Dendritic cell treated with granulocyte-macrophage colony-stimulating factor and Interleukin-4, amounts not matched to agents 40 ng/mL and 50 ng/mL, for 4 days (primary cell): ENCODE results near the gene HGF.
"Not testable (repeated sequence)": the region's sequence is repeated elsewhere in the genome, so short reads cannot be mapped to it uniquely, and the experiment has no call there.

Experiments
- H3K27ac Mint-ChIP-seq: one replicate; pipeline ENCODE4 v1.8.0; 2022; ENCODE audit warnings: mild to moderate bottlenecking, mixed read lengths
- H3K27me3 Mint-ChIP-seq: one replicate; pipeline ENCODE4 v1.8.0; 2022; ENCODE audit warnings: mild to moderate bottlenecking, mixed read lengths
- H3K36me3 Mint-ChIP-seq: one replicate; pipeline ENCODE4 v1.8.0; 2022; ENCODE audit warnings: low read depth, mixed read lengths
- H3K4me1 Mint-ChIP-seq: one replicate; pipeline ENCODE4 v1.8.0; 2022; ENCODE audit warnings: low read depth, mixed read lengths
- H3K4me3 Mint-ChIP-seq: one replicate; pipeline ENCODE4 v1.8.0; 2022; ENCODE audit warnings: mild to moderate bottlenecking, moderate library complexity, mixed read lengths
- H3K9me3 Mint-ChIP-seq: one replicate; pipeline ENCODE4 v1.8.0; 2022; ENCODE audit warnings: mixed read lengths
- intact Hi-C: fragments of 100-400 bp; cut with micrococcal nuclease; formaldehyde crosslinking; loops from one replicate; pipeline ENCODE4 v1.15.0; 2022

Gene HGF

DNA sequence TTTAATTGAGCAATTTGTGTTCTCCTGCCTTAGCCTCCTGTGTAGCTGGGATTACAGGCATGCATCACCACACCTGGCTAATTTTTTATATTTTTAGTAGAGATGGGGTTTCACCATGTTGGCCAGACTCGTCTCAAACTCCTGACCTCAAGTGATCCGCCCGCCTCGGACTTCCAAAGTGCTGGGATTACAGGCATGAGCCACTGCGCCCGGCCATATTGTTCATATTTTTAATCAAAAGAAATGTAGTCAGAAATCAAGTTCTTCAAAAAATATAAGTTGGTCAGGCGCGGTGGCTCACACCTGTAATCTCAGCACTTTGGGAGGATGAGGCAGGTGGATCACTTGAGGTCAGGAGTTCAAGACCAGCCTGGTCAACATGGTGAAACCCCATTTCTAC is 47.6 kb downstream of the HGF start:
- H3K36me3 Mint-ChIP-seq, H3K4me3 Mint-ChIP-seq, H3K9me3 Mint-ChIP-seq, H3K4me1 Mint-ChIP-seq, intact Hi-C loops, H3K27me3 Mint-ChIP-seq, H3K27ac Mint-ChIP-seq: not testable (repeated sequence)

DNA sequence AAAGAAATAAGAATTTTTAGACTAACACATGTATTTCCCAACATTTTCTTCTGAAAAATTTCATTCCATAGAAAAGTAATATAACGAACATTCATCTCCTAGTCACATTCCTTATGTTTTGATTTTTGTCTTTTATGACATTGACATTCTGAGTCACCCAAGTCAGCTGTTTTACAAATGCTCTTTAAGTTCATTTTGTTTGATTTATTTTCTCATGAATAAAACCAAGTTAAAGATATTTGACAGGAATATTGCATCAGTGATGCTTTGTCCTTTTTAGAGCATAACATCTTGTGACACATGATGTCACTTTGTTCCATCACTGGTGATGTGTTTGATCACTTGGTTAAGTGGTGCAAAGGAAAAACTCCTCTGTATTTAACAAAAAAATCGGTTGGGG is 48.4 kb downstream of the HGF start:
- Mint-ChIP-seq H3K4me3 (no peak overlapping the region), H3K27me3 (no peaks in the 10 kb centered on the region), H3K27ac (no peak overlapping the region), H3K36me3 (peaks cover 9% of the 10 kb centered on the region), H3K9me3 (no peaks in the 10 kb centered on the region), H3K4me1 (no peaks in the 10 kb centered on the region)
- intact Hi-C loops: no loop called here

DNA sequence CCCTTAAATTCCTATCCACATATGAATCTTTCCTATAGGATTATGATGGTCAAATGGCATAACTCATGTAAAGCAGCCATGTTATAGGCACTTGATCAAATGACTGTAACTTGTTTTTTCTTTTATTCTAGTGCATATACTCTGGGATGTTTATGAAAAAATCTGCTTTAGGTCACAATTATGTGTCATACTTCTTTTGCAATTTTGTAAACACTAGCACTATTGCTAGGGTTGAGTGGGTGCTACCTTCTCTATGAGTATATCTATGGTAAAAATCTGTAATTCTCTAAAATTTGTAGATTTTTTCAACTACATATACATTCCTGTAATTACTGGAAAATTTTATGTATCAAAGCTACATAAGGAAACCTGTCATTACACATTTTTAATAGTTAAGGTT is 50.0 kb downstream of the HGF start:
- Mint-ChIP-seq H3K9me3 (no peaks in the 10 kb centered on the region), H3K4me1 (no peaks in the 10 kb centered on the region), H3K27ac (no peak overlapping the region), H3K27me3 (no peaks in the 10 kb centered on the region), H3K4me3 (no peak overlapping the region), H3K36me3 (peaks cover 3% of the 10 kb centered on the region)
- intact Hi-C loops: no loop called here

DNA sequence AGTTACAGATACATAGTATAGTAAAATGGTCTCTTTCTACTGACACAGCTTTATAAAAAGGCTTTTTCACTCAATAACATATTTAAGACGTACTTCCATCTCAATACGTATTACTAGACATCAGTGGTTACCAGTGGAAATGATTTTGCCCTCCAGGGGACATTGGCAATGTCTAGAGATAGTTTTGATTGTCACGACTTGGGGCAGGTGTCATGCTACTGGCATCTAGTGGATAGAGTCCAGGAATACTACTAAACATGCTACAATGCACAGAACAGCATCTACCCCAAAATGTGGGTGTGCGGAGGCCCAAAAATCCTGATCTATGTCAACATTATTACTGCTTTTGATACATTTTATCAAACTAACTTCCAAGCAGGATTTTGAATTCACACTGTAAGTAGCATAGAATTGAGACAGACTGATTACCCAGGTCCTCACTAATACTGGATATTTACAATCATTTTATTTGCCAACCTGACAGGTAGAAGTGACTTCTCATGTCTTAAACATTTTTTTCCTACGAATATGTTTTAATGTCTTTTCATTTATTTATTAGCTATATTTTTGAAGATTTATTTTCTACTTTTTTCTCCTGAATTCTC is 53.8 kb downstream of the HGF start:
- Mint-ChIP-seq H3K9me3 (no peaks in the 10 kb centered on the region), H3K27me3 (no peaks in the 10 kb centered on the region), H3K27ac (no peak overlapping the region), H3K36me3 (no peaks in the 10 kb centered on the region), H3K4me1 (no peaks in the 10 kb centered on the region), H3K4me3 (no peak overlapping the region)
- intact Hi-C loops: no loop called here

DNA sequence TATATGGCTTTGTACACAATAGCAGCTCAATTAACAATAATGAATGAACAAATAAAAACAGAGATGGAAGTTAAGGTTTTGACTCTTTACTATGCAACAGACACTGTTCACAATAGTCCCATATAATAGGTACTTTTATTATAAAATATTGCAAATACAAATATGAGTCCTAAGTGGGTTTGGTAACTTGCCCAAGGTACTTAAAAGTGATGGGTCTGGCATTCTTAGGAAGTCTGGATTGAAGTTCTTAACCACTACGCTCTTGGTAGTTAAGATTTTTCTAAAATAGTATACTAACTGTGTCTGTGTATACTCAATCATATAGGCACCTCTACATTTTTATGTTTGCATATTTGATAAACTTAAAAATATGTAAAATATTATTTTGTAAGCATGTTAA is 55.5 kb downstream of the HGF start:
- H3K27ac Mint-ChIP-seq: no peak overlapping the region
- H3K4me3 Mint-ChIP-seq: no peak overlapping the region
- H3K9me3 Mint-ChIP-seq: no peaks in the 10 kb centered on the region
- intact Hi-C loops: no loop called here
- no peaks in the 10 kb centered on the region for H3K36me3 Mint-ChIP-seq
- H3K4me1 Mint-ChIP-seq: no peaks in the 10 kb centered on the region
- no peaks in the 10 kb centered on the region for H3K27me3 Mint-ChIP-seq

DNA sequence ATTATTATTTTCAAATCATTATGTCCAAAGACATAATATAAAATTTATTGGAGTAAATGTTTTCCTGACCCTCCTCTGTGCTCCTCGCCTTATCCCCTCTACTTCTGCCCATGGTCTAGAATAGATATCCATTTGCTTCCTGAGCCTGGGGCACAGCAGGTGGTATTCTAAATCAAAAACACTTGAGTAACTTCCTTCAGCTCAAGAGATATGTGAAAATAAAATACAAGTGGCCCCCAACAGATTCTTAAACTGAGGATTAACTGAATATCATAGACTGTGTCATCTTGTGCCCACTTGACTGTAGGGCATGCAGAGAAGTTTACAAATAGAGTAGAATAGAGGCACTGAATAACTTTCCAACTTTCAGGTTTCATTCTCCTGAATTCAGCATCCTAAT is 59.1 kb downstream of the HGF start:
- intact Hi-C loops: no loop called here
- H3K27me3 Mint-ChIP-seq: no peaks in the 10 kb centered on the region

DNA sequence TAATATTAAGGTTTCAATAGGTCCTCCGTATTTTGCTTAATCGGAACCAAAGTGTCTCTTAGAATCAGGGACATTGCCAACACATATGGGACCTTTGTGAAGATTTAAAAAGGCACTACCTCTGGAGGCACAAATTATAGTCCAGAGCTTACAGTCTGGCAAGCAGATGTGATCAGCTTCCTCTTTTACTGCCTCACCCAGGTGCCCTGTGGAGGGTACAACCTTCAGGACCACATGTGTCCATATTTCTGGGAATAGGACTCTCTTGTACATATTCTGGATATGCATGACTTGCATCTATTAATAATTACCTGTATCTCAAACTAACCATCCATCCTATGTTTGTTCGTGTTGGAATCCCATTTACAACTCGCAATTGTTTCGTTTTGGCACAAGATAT is 60.0 kb downstream of the HGF start:
- H3K4me3 Mint-ChIP-seq: no peak overlapping the region
- no peaks in the 10 kb centered on the region for H3K27me3 Mint-ChIP-seq
- no peaks in the 10 kb centered on the region for H3K9me3 Mint-ChIP-seq
- H3K27ac Mint-ChIP-seq: no peak overlapping the region
- intact Hi-C loops: loop anchor here (10.0 kb wide), 1 partner anchor 245 kb away; no protein-coding TSS in a partner anchor
- no peaks in the 10 kb centered on the region for H3K36me3 Mint-ChIP-seq
- no peaks in the 10 kb centered on the region for H3K4me1 Mint-ChIP-seq

More for the DNA sequence above, 59.1 kb downstream of the HGF start:
- no peak overlapping the region for H3K27ac Mint-ChIP-seq
- H3K4me1 Mint-ChIP-seq: no peaks in the 10 kb centered on the region
- no peaks in the 10 kb centered on the region for H3K9me3 Mint-ChIP-seq
- H3K4me3 Mint-ChIP-seq: no peak overlapping the region
- H3K36me3 Mint-ChIP-seq: no peaks in the 10 kb centered on the region

DNA sequence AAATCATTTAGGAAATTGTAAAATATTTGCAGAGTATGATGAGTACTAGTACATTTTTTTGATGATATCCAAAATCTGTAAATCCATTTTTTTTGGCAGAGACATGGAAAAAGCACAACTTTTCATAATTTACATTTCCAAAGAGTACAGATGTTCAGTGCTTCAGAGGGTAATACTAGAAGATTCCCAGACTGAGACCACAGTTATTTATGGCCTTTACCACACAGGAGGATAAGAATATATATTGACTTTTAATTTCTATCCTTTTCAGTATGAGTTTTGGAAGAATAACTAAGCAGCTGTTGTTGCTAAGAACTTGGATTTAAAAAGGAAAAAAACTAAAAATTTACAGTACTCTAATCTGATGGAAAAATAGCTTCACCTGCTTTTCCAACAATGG is 61.9 kb downstream of the HGF start:
- Mint-ChIP-seq H3K27me3 (no peaks in the 10 kb centered on the region), H3K9me3 (no peaks in the 10 kb centered on the region)

DNA sequence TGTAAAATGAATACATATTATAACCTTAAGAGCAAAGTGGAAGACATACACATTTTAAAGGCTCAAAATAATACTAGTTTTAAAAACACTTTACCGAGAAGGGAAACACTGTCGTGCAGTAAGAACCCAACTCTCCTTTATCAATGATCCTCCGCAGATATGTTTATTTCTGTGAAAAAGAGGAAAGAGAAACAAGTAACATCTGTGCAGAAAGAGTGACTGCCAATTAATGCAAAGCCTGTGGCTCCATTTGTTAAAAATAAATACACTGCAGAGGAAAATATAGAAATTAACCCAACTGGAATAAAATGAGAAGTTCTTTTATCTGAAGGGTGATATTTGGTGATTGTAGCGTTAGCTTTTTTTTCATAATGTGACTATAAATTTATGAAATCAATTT is 62.7 kb downstream of the HGF start:
- intact Hi-C loops: loop anchor here (10.0 kb wide), 1 partner anchor 248 kb away; no protein-coding TSS in a partner anchor
- H3K27ac Mint-ChIP-seq: no peak overlapping the region
- H3K4me1 Mint-ChIP-seq: no peaks in the 10 kb centered on the region
- no peaks in the 10 kb centered on the region for H3K9me3 Mint-ChIP-seq
- H3K4me3 Mint-ChIP-seq: no peak overlapping the region
- no peaks in the 10 kb centered on the region for H3K27me3 Mint-ChIP-seq
- no peaks in the 10 kb centered on the region for H3K36me3 Mint-ChIP-seq

More for the DNA sequence above, 61.9 kb downstream of the HGF start:
- Mint-ChIP-seq H3K4me1 (no peaks in the 10 kb centered on the region), H3K4me3 (no peak overlapping the region), H3K27ac (no peak overlapping the region), H3K36me3 (no peaks in the 10 kb centered on the region)
- intact Hi-C loops: loop anchor here (10.0 kb wide), 1 partner anchor 247 kb away; no protein-coding TSS in a partner anchor

DNA sequence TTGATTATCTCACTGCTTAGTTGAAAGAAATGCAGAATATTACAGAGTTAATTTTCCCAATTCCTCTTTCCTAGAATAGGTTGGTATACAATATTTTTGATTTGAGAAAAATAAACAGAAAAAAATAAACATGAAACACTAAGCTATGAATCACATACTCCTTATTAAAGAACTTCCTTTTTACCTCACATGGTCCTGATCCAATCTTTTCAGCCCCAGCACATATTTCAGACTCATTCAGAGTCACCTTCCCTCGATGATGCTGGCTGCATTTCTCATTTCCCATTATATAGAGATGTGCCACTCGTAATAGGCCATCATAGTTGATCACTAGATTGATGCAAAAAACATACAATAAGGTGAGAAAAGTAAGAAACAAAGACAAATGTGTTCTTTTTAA is 64.6 kb downstream of the HGF start:
- no peak overlapping the region for H3K27ac Mint-ChIP-seq
- no peaks in the 10 kb centered on the region for H3K27me3 Mint-ChIP-seq
- no peaks in the 10 kb centered on the region for H3K4me1 Mint-ChIP-seq
- no peaks in the 10 kb centered on the region for H3K9me3 Mint-ChIP-seq
- intact Hi-C loops: loop anchor here (10.0 kb wide), 1 partner anchor 250 kb away; no protein-coding TSS in a partner anchor
- no peak overlapping the region for H3K4me3 Mint-ChIP-seq
- no peaks in the 10 kb centered on the region for H3K36me3 Mint-ChIP-seq

DNA sequence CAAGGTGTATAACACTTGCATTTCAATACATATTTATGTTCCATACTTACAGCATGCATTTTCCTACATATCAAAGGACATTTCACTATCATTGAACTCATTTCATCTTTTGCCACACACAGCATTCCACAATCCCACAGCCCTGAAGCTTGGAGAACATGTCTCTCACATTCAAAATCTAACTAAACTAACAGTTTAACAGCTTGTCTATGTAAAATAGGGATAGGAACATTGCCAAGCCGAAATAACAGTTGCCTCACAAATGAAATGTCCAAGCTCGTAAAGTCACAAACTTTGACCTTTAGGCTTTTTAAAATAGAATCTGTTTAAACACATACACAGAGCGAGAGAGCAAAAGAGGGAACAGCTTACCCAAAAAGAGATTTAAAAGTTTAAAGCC is 65.3 kb downstream of the HGF start:
- Mint-ChIP-seq H3K27me3 (no peaks in the 10 kb centered on the region), H3K4me3 (no peak overlapping the region), H3K36me3 (no peaks in the 10 kb centered on the region), H3K27ac (no peak overlapping the region), H3K4me1 (no peaks in the 10 kb centered on the region), H3K9me3 (no peaks in the 10 kb centered on the region)
- intact Hi-C loops: loop anchor here (10.0 kb wide), 1 partner anchor 250 kb away; no protein-coding TSS in a partner anchor

DNA sequence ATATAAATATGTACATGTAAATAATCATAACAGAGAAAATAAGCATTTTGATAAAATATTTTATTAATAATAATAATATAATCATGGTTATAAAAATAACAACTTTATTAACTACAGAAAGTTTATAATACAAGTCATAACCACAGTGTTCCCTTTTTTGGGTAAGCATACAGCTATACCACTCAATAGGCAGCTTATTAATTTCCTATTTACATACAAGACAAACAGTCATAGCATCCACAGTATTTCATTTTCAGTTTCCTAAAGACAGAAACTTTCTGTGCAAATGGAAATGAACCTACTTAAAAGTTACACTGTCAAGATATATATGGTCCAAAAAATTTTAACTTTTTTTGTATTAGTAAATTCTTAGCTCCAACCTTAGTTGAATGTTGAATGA is 70.9 kb downstream of the HGF start:
- Mint-ChIP-seq H3K36me3 (no peaks in the 10 kb centered on the region), H3K4me3 (no peak overlapping the region), H3K4me1 (no peaks in the 10 kb centered on the region), H3K27me3 (no peaks in the 10 kb centered on the region), H3K9me3 (no peaks in the 10 kb centered on the region), H3K27ac (no peak overlapping the region)
- intact Hi-C loops: no loop called here

DNA sequence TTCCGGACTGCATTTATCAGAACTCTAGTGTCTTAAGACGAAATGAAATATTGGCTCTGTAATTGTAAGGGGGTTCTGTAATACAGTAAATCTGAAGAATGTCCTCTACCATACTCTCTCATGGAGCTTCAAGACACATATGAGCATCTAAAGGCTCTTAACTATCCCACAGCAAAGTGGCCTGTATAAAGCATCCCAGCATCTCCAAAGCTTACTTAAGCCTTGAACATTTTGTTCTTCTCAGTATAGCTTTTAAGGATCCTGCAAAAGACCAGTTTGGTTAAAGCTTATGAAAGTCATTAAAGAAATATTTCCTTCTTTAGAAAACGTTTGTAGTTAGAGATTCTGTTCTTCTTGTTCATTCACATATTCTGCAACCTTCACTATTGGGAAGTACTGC is 75.1 kb downstream of the HGF start:
- H3K27ac Mint-ChIP-seq: no peak overlapping the region
- no peaks in the 10 kb centered on the region for H3K27me3 Mint-ChIP-seq
- no peaks in the 10 kb centered on the region for H3K9me3 Mint-ChIP-seq
- no peaks in the 10 kb centered on the region for H3K36me3 Mint-ChIP-seq
- intact Hi-C loops: no loop called here
- H3K4me3 Mint-ChIP-seq: no peak overlapping the region
- H3K4me1 Mint-ChIP-seq: no peaks in the 10 kb centered on the region

DNA sequence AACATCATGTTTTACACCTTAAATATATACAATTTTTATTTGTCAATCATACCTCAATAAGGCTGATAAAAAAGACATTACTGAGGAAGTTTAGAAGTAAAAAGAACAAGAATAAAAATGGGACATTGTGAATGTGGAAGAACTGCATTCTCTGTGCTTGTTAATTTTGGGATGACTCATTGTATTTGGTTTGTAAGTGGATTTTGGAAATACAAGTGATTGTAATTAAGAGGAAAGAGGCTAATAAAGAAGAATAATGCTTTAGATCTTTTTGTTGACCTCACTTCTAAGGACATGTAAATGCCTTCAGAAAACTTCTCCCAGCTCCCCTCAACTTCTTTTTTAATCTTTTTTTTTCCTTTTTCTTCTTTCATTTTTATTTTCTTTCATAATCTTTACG is 76.0 kb downstream of the HGF start:
- peaks cover 4% of the 10 kb centered on the region for H3K9me3 Mint-ChIP-seq
- no peaks in the 10 kb centered on the region for H3K27me3 Mint-ChIP-seq
- H3K4me1 Mint-ChIP-seq: peaks cover 3% of the 10 kb centered on the region
- no peak overlapping the region for H3K27ac Mint-ChIP-seq
- intact Hi-C loops: no loop called here
- no peak overlapping the region for H3K4me3 Mint-ChIP-seq
- no peaks in the 10 kb centered on the region for H3K36me3 Mint-ChIP-seq

DNA sequence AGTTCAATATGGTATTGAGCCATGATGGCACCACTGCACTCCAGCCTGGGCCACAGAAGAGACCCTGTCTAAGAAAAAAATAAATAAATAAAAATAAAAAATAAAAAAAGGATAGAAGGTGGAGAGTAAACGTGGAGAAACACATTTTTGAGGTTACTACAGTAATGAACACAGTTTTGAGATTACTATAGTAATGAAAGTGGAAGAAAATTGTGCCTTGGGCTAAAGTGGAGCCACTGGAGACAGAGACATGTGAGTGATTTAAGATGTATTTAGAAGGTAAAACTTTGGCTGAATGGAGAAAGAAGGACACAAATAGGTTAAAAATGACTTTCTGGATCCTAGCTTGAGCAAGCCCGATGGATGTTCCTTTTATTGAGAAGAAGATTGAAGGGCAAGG is 76.8 kb downstream of the HGF start:
- Mint-ChIP-seq H3K4me1 (peaks cover 7% of the 10 kb centered on the region), H3K4me3 (no peak overlapping the region), H3K27me3 (no peaks in the 10 kb centered on the region), H3K36me3 (no peaks in the 10 kb centered on the region), H3K27ac (no peak overlapping the region), H3K9me3 (peaks cover 6% of the 10 kb centered on the region)
- intact Hi-C loops: no loop called here
